Glutamatergic neuron (in vitro differentiated cells): ENCODE measurements around the gene PLEKHG5. TPM values are rescaled to one million over a fixed set of nuclear protein-coding genes. Genes with fewer than 3 reads are reported as not detected.

Experiments used
- DNase-seq: peaks from one replicate; pipeline ENCODE4 v3.0.0; 2022
- H3K27ac Mint-ChIP-seq: one replicate; pipeline ENCODE4 v1.8.0; 2020; ENCODE audit warnings: mild to moderate bottlenecking, mixed read lengths, inconsistent platforms; ENCODE audit not compliant: unreplicated experiment
- H3K27me3 Mint-ChIP-seq: one replicate; pipeline ENCODE4 v1.8.0; 2020; ENCODE audit warnings: mild to moderate bottlenecking, moderate library complexity, mixed read lengths, inconsistent platforms; ENCODE audit not compliant: unreplicated experiment
- H3K36me3 Mint-ChIP-seq: one replicate; pipeline ENCODE4 v1.8.0; 2020; ENCODE audit warnings: mild to moderate bottlenecking, mixed read lengths, inconsistent platforms; ENCODE audit not compliant: unreplicated experiment
- H3K4me1 Mint-ChIP-seq: one replicate; pipeline ENCODE4 v1.8.0; 2020; ENCODE audit warnings: mild to moderate bottlenecking, low read depth, mixed read lengths, inconsistent platforms; ENCODE audit not compliant: unreplicated experiment
- H3K4me3 Mint-ChIP-seq: one replicate; pipeline ENCODE4 v1.8.0; 2020; ENCODE audit warnings: mild to moderate bottlenecking, mixed read lengths, inconsistent platforms; ENCODE audit not compliant: unreplicated experiment
- H3K9me3 Mint-ChIP-seq: one replicate; pipeline ENCODE4 v1.8.0; 2020; ENCODE audit warnings: mild to moderate bottlenecking, moderate library complexity, mixed read lengths, inconsistent platforms; ENCODE audit not compliant: unreplicated experiment
- CTCF ChIP-seq: fragments of 200-600 bp; sonication (generic); IDR thresholded peaks from one replicate; pipeline ENCODE4 v1.5.0; 2021; ENCODE audit not compliant: partially characterized antibody, unreplicated experiment
- total RNA-seq: library from RNA; stranded (reverse); fragmentation: NEBNext Ultra II Directional; extraction: Animal tissue kit (Norgen Biotek cat#: 25700); gene quantifications from one replicate; pipeline ENCODE4 v1.2.1, GENCODE V29; 2021; ENCODE audit not compliant: unreplicated experiment

PLEKHG5 gene
- total RNA-seq, 1 donor from 2014 or later, result 53.0 TPM

GRCh38 chr1:6463120-6463412, 28.4 kb downstream of the PLEKHG5 start:
- no peak for TF ChIP-seq CTCF
- Mint-ChIP-seq H3K36me3 (no peaks in the 10 kb centered on the region), H3K9me3 (peaks cover 4% of the 10 kb centered on the region), H3K27ac (no peak overlapping the region), H3K27me3 (peaks cover 11% of the 10 kb centered on the region), H3K4me1 (peaks cover 2% of the 10 kb centered on the region), H3K4me3 (no peak overlapping the region)
- no peak for DNase-seq

GRCh38 chr1:6462412-6463119, 28.9 kb downstream of the PLEKHG5 start:
- Mint-ChIP-seq H3K27ac (no peak overlapping the region), H3K4me3 (no peak overlapping the region), H3K4me1 (peaks cover 2% of the 10 kb centered on the region), H3K9me3 (peaks cover 4% of the 10 kb centered on the region), H3K36me3 (no peaks in the 10 kb centered on the region), H3K27me3 (peaks cover 11% of the 10 kb centered on the region)
- no peak for DNase-seq
- TF ChIP-seq CTCF, result no peak

GRCh38 chr1:6461538-6462411, 29.7 kb downstream of the PLEKHG5 start:
- Mint-ChIP-seq H3K4me1 (peaks cover 2% of the 10 kb centered on the region), H3K27me3 (peaks cover 11% of the 10 kb centered on the region), H3K4me3 (no peak overlapping the region), H3K9me3 (peaks cover 6% of the 10 kb centered on the region), H3K36me3 (no peaks in the 10 kb centered on the region), H3K27ac (no peak overlapping the region)
- no peak for TF ChIP-seq CTCF
- no peak for DNase-seq

- TF ChIP-seq CTCF, result no peak
- H3K27me3 Mint-ChIP-seq, result peaks cover 13% of the 10 kb centered on the region
- peaks cover 2% of the 10 kb centered on the region for H3K4me1 Mint-ChIP-seq
- no peaks in the 10 kb centered on the region for H3K36me3 Mint-ChIP-seq
- H3K9me3 Mint-ChIP-seq, result peaks cover 6% of the 10 kb centered on the region
- H3K4me3 Mint-ChIP-seq, result no peak overlapping the region
- DNase-seq, result no peak
- no peak overlapping the region for H3K27ac Mint-ChIP-seq
Measured at GRCh38 chr1:6461051-6461530, 30.4 kb downstream of the PLEKHG5 start.
